Bronchus fibroblast of lung (primary cell): Measurements from ENCODE around the gene UGT1A4. TPM values are rescaled to one million over a fixed set of nuclear protein-coding genes. Genes with fewer than 3 reads are reported as not detected.

Experiments
- total RNA-seq: library from RNA; depleted of rRNA; stranded (reverse); fragments of >200 nt; gene quantifications from 2 replicates; pipeline ENCODE4 v1.2.3, GENCODE V29; 2015

UGT1A4 gene
- not detected in 2 replicates for total RNA-seq

GRCh38 chr2:233718552-233718951, at the start of gene UGT1A4:
UGT1A4 (plus strand) TSS chr2:233718736; CDS start chr2:233718821, 85 bp downstream.

GRCh38 chr2:233671290-233672161, 47.0 kb upstream of the UGT1A4 start, which contains the start of gene UGT1A9:
UGT1A9 (plus strand) TSS chr2:233671898; CDS start chr2:233671935, 37 bp downstream.

DNA sequence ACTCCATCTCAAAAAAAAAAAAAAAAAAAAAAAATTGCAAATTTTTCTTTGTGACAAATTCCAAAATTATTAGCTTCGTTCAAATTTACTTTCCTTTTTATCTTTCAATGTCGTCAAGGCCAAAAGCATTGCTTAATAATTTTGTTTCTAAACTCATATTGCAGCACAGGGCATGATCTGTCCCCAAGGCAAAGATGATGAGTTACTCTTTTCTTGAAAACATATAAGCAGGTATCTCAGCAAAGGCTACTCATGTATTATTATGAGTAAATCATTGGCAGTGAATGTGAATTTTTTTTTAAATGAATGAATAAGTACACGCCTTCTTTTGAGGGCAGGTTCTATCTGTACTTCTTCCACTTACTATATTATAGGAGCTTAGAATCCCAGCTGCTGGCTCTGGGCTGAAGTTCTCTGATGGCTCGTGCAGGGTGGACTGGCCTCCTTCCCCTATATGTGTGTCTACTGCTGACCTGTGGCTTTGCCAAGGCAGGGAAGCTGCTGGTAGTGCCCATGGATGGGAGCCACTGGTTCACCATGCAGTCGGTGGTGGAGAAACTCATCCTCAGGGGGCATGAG, 36.9 kb upstream of the UGT1A4 start, which contains the start of gene UGT1A7:
UGT1A7 (plus strand) TSS at position 381 of the 579 bp plus-strand sequence; CDS start at position 418, 37 bp downstream.

DNA sequence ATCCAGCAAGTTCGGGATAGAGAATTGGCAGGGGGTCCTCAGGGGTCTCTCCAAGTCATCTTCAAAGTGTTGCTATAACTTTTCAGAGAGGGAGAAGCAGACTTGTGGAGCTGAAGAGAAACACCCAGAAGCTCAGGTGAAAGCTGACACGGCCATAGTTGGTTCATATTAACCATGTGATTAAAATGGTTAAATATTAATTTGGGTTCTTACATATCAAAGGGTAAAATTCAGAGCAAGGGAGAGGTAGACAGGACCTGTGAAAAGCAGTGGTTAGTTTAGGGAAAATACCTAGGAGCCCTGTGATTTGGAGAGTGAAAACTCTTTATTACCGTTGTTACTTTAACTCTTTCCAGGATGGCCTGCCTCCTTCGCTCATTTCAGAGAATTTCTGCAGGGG, 25.9 kb upstream of the UGT1A4 start, which contains the start of gene UGT1A6:
UGT1A6 (plus strand) TSS at position 243 of the 400 bp plus-strand sequence; CDS start at position 358, 115 bp downstream.

GRCh38 chr2:233712611-233713261, 5.8 kb upstream of the UGT1A4 start, which contains the start of gene UGT1A5:
UGT1A5 (plus strand) TSS chr2:233712907; CDS start chr2:233712992, 85 bp downstream.

DNA sequence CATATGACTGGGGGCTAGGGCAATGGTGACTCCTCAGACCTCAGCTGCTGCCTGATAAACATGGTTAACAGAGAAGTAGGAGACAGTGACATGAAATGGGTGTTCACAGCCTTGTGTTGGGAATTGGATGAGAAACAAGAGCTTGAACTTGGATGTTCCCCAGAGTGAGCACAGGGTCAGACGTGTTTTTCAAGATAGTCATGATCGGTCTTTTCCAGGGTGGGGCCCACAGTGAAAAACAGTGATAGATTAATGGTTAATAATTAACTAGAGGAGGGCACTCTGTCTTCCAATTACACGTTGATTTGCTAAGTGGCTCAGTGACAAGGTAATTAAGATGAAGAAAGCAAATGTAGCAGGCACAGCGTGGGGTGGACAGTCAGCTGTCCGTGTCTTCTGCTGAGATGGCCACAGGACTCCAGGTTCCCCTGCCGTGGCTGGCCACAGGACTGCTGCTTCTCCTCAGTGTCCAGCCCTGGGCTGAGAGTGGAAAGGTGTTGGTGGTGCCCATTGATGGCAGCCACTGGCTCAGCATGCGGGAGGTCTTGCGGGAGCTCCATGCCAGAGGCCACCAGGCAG, 10.3 kb downstream of the UGT1A4 start, which contains the start of gene UGT1A3:
UGT1A3 (plus strand) TSS at position 320 of the 579 bp plus-strand sequence; CDS start at position 405, 85 bp downstream.

DNA sequence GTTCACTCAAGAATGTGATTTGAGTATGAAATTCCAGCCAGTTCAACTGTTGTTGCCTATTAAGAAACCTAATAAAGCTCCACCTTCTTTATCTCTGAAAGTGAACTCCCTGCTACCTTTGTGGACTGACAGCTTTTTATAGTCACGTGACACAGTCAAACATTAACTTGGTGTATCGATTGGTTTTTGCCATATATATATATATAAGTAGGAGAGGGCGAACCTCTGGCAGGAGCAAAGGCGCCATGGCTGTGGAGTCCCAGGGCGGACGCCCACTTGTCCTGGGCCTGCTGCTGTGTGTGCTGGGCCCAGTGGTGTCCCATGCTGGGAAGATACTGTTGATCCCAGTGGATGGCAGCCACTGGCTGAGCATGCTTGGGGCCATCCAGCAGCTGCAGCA, 41.5 kb downstream of the UGT1A4 start, which contains the start of gene UGT1A1:
UGT1A1 (plus strand) TSS at position 228 of the 400 bp plus-strand sequence; CDS start at position 246, 18 bp downstream.

GRCh38 chr2:233778030-233778429, 59.5 kb downstream of the UGT1A4 start, which contains the start of gene MROH2A:
MROH2A (plus strand) TSS chr2:233778330; CDS start chr2:233779359, 1,029 bp downstream.

Other genes with a start within 250 kb of the UGT1A4 start
- 15.5 and 21.0 TPM in 2 replicates for gene USP40, start 152.0 kb upstream of the UGT1A4 start, total RNA-seq
- gene UGT1A8, start 101.1 kb upstream of the UGT1A4 start, total RNA-seq = not detected in 2 replicates
- gene UGT1A10, start 82.3 kb upstream of the UGT1A4 start, total RNA-seq = not detected in 2 replicates
- gene UGT1A9, start 46.8 kb upstream of the UGT1A4 start, total RNA-seq = not detected in 2 replicates
- not detected in 2 replicates for gene UGT1A7, start 36.8 kb upstream of the UGT1A4 start, total RNA-seq
- not detected in 2 replicates for gene UGT1A6, start 25.8 kb upstream of the UGT1A4 start, total RNA-seq
- gene UGT1A5, start 5.8 kb upstream of the UGT1A4 start, total RNA-seq = not detected in 2 replicates
- not detected in 2 replicates for gene UGT1A3, start 10.3 kb downstream of the UGT1A4 start, total RNA-seq
- not detected in 2 replicates for gene UGT1A1, start 41.5 kb downstream of the UGT1A4 start, total RNA-seq
- not detected in 2 replicates for gene MROH2A, start 59.6 kb downstream of the UGT1A4 start, total RNA-seq
- 39.4 and 40.5 TPM in 2 replicates for gene HJURP, start 135.8 kb downstream of the UGT1A4 start, total RNA-seq
- gene TRPM8, start 198.6 kb downstream of the UGT1A4 start, total RNA-seq = not detected in 2 replicates